Upper lobe of left lung (tissue), 4 donors: ENCODE measurements around the gene DSCAM.

Experiments
- POLR2A ChIP-seq, 4 donors: fragments of 450-650 bp; IDR thresholded peaks; one replicate each; pipeline ENCODE4 v1.5.1; 2016 to 2017; ENCODE audit warnings: antibody characterized with exemption in 4 of 4, mild to moderate bottlenecking in 2 of 4
- POLR2AphosphoS5 ChIP-seq, 2 donors: sonication (generic); formaldehyde crosslinking; IDR thresholded peaks; one replicate each; pipeline ENCODE4 v1.5.1; 2017; ENCODE audit warnings: antibody characterized with exemption in 2 of 2
- TF ChIP-seq, protein P1 (sequence below), 6 experiments: fragments of 450-650 bp in 4 of 6; fragments of 200-600 bp in 2 of 6; sonication (generic) in 2 of 6; IDR thresholded peaks; one replicate each; pipeline ENCODE4 v1.5.1; 2016 to 2019; ENCODE audit warnings: antibody characterized with exemption in 6 of 6

DNA sequence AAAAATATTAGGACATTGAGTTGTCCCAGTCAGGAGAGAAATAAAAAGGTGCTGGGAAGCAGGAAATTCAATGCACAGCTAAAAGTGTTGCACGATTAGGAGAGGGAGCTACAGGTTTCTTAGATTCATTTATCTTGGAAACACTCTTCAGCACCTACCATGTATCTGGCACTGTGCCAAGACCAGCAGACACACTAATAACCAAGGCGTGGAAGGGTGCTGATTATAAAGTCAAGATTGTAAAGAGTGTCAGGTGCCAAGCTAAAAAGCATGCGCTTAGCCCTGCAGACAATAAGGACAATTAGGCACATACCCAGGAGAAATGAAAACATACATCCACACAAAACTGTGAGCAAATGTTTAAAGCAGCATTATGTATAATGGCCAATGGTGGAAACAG lies 129.9 kb downstream of the DSCAM start:
- TF ChIP-seq POLR2A (IDR thresholded peaks at IDR 0.05) = no peak
- TF ChIP-seq, protein P1, sequence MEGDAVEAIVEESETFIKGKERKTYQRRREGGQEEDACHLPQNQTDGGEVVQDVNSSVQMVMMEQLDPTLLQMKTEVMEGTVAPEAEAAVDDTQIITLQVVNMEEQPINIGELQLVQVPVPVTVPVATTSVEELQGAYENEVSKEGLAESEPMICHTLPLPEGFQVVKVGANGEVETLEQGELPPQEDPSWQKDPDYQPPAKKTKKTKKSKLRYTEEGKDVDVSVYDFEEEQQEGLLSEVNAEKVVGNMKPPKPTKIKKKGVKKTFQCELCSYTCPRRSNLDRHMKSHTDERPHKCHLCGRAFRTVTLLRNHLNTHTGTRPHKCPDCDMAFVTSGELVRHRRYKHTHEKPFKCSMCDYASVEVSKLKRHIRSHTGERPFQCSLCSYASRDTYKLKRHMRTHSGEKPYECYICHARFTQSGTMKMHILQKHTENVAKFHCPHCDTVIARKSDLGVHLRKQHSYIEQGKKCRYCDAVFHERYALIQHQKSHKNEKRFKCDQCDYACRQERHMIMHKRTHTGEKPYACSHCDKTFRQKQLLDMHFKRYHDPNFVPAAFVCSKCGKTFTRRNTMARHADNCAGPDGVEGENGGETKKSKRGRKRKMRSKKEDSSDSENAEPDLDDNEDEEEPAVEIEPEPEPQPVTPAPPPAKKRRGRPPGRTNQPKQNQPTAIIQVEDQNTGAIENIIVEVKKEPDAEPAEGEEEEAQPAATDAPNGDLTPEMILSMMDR (IDR thresholded peaks at IDR 0.05) = no peak
- no peak for TF ChIP-seq POLR2AphosphoS5 (IDR thresholded peaks at IDR 0.05)
